Ishikawa (cell line): ENCODE measurements around the gene PLPP3.

Experiments used
- CEBPB ChIP-seq: IDR thresholded peaks from 2 replicates; pipeline ENCODE4 v1.6.1; 2012
- EGR1 ChIP-seq: IDR thresholded peaks from 2 replicates; pipeline ENCODE4 v1.6.1; 2012
- EP300 ChIP-seq: IDR thresholded peaks from 2 replicates; pipeline ENCODE4 v1.6.1; 2012; ENCODE audit warnings: borderline replicate concordance
- FOXM1 ChIP-seq: IDR thresholded peaks from 2 replicates; pipeline ENCODE4 v1.6.1; 2012; ENCODE audit warnings: low read depth, borderline replicate concordance
- NFIC ChIP-seq: IDR thresholded peaks from 2 replicates; pipeline ENCODE4 v1.6.1; 2012
- RAD21 ChIP-seq: IDR thresholded peaks from 2 replicates; pipeline ENCODE4 v1.6.1; 2012; ENCODE audit warnings: low read depth
- TCF12 ChIP-seq: IDR thresholded peaks from 2 replicates; pipeline ENCODE4 v1.6.1; 2012; ENCODE audit warnings: low read depth
- TEAD4 ChIP-seq: IDR thresholded peaks from 2 replicates; pipeline ENCODE4 v1.6.1; 2012
- YY1 ChIP-seq: IDR thresholded peaks from 2 replicates; pipeline ENCODE4 v1.6.1; 2012; ENCODE audit warnings: low read depth
- ZBTB7A ChIP-seq: IDR thresholded peaks from 2 replicates; pipeline ENCODE4 v1.6.1; 2012; ENCODE audit warnings: low read depth
- TF ChIP-seq, protein P1 (sequence below): IDR thresholded peaks from 2 replicates; pipeline ENCODE4 v1.6.1; 2012
- TF ChIP-seq, protein P2 (sequence below): IDR thresholded peaks from 2 replicates; pipeline ENCODE4 v1.6.1; 2012; ENCODE audit warnings: low read depth, mild to moderate bottlenecking
- TF ChIP-seq, protein P3 (sequence below): IDR thresholded peaks from 2 replicates; pipeline ENCODE4 v1.6.1; 2012

Gene PLPP3

DNA sequence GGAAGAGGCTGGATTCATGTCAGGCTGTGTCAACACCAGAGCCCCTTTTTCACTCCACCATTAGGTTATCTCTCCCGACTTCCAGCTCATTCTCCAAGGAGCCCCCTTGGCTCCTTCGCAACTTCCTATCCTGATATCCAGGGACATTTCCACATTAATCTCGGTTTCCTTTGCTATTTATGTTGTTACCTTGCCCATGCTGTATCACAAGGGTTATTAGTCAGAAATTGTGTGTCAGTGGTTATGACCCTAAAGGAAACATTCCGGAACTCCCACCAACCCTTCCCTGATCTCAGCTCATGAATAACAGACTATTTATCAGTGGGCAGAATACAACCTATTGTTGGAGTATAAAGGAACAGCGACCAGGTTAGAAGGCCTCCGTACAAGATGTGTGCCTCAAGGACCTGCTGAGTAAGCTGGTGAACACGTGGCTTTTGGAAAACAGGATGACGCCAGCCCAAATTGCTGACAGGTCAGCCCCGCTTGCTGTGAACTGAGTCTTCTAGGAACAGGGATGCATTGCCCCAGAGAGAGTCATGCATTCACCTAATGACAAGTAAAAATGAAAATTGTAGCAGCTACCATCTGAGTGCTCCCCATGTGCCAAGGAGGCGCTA, 121.5 kb downstream of the PLPP3 start:
- no peak for TF ChIP-seq EGR1

DNA sequence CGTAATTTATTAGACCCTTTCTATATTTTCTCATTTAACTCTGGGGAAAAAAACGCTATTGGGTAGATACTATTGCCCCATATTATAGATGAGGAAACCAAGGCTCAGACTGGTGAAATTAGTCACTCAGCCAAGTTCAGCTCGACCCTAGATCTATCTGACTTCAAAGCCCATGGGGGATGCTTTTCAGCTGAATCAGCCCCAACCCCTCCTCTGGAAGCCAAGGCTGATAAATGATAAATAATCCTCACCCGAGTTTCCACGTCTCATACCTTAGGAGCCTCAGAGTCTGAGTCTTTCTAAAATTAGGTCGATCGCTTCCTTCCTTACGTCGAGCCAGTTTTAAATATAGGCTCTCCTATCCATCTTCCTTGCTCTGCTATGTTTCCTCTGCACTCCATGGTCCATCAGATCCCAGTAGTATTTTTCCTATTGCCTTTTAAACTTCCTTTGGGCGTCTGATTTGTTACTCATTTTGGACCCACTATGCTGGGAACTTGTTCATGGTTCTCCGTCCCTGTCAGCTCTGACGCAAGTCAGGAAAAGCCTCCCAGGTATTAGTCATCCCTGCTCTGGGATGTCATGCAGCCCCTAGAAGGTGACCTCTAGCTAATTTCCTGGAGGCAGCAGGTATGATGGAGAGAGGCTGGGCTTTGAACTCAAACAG, 122.8 kb downstream of the PLPP3 start:
- TF ChIP-seq YY1 = no peak
- TF ChIP-seq, protein P1, sequence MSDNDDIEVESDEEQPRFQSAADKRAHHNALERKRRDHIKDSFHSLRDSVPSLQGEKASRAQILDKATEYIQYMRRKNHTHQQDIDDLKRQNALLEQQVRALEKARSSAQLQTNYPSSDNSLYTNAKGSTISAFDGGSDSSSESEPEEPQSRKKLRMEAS = no peak
- no peak for TF ChIP-seq RAD21
- TF ChIP-seq TCF12 = no peak
- TF ChIP-seq TEAD4 = no peak
- no peak for TF ChIP-seq FOXM1
- TF ChIP-seq, protein P2, sequence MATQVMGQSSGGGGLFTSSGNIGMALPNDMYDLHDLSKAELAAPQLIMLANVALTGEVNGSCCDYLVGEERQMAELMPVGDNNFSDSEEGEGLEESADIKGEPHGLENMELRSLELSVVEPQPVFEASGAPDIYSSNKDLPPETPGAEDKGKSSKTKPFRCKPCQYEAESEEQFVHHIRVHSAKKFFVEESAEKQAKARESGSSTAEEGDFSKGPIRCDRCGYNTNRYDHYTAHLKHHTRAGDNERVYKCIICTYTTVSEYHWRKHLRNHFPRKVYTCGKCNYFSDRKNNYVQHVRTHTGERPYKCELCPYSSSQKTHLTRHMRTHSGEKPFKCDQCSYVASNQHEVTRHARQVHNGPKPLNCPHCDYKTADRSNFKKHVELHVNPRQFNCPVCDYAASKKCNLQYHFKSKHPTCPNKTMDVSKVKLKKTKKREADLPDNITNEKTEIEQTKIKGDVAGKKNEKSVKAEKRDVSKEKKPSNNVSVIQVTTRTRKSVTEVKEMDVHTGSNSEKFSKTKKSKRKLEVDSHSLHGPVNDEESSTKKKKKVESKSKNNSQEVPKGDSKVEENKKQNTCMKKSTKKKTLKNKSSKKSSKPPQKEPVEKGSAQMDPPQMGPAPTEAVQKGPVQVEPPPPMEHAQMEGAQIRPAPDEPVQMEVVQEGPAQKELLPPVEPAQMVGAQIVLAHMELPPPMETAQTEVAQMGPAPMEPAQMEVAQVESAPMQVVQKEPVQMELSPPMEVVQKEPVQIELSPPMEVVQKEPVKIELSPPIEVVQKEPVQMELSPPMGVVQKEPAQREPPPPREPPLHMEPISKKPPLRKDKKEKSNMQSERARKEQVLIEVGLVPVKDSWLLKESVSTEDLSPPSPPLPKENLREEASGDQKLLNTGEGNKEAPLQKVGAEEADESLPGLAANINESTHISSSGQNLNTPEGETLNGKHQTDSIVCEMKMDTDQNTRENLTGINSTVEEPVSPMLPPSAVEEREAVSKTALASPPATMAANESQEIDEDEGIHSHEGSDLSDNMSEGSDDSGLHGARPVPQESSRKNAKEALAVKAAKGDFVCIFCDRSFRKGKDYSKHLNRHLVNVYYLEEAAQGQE = no peak

DNA sequence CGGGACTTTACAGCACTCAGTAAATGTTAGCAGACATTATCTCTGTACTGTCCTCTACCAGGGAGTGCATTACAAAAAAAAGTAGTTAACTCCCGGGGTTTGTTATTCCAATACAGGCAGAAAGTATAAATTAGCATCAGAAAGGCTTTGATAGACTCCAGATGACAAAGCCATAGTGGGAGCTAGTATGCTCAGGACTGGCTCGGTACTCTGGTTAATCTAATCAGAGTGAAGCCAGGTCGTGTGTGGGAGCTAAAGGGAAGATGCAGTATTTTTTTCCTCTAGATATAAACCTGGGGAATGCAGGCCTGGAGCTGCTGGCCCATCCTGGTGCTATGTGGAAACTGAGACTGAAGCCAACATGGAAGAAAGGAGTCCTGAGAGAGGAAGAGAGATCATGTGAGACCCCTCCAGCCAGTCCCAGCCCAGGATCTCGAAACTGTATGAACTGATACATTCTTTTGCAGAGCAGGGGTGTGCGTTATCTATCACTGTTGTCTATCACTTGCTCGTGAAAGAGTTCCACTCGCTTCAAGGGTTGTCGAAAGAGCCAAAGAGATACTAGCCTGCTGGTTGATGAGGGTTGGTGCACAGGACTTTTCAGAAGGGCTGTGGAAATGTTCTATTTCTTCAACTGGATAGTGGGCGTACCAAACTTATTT, 125.8 kb downstream of the PLPP3 start:
- TF ChIP-seq ZBTB7A (no peak), RAD21 (no peak), FOXM1 (no peak), TEAD4 (no peak), YY1 (no peak)
- TF ChIP-seq, protein P2 = no peak

DNA sequence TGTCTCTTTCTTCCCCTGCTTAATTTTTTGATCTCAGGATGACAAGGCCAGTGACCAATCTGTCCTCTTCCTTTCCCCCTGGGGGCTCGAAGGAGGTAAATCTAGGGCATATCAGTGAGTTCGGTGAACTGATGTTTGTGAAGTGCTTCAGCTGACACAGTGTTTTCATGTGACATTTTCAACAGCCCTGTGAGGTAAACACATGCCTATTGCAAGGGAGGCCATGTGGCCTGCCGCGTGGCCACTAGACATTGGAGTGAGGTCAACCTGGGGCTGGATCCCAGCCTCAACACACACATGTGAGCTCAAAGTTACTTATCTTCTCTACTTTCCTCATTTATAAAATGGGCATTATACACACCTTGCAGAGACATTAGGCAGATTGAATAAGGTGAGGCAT, 126.3 kb downstream of the PLPP3 start:
- TF ChIP-seq RAD21 (no peak), NFIC (no peak), CEBPB (no peak), FOXM1 (no peak), EP300 (no peak), TCF12 (no peak), TEAD4 (no peak), YY1 (no peak)
- TF ChIP-seq, protein P2 = no peak
- TF ChIP-seq, protein P3, sequence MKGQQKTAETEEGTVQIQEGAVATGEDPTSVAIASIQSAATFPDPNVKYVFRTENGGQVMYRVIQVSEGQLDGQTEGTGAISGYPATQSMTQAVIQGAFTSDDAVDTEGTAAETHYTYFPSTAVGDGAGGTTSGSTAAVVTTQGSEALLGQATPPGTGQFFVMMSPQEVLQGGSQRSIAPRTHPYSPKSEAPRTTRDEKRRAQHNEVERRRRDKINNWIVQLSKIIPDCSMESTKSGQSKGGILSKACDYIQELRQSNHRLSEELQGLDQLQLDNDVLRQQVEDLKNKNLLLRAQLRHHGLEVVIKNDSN = no peak

DNA sequence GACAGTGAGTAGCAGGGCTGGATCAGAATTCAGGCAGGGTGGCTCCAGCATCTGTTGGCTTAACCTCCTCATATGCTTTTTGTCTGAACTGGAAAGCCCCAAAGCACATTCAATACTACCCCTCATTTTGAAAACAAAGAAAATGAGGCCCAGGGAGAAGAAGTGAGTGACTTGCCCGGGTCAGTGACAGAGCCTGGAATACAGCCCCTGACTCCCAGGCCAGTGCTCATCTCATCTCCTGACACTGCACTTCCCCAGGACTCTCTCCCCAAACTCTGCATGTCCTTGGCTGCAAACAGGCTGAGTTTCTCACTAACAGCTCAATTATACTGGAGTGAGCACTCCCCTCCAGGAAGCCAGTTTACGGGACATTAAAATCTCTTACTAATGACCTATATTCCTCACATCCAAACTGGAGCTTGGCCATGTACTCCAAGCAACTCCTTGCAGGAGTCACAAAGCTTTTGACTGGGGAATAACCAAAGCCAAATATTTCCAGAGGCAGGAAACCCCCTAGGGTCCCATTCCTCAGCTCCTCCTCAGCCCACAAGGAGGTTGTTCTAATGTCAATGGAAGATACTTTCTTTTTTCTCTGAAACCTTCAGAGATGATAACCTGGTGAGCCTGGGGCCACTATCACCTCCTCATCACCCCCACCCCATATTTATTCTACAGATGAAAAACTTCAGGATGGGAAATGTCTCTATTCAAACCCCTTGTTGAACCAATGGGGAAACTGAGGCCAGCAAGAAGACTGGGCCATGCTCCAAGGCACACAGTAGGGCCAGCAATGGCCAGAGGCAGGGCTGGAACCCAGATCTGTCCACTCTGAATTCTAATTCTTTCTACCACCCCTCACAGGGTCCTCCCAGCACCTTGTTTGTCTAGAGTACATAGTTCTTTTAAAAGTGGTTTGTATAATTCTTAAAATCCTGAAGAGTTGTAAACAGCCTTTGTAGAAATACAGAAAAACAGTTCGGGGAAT, 127.0 kb downstream of the PLPP3 start:
- TF ChIP-seq, protein P3 = no peak
